GM19193 (cell line): ENCODE data around the gene GGT6.

Experiments used
- POLR2A ChIP-seq: IDR thresholded peaks from 4 replicates; pipeline ENCODE4 v1.6.1; 2011; ENCODE audit not compliant: insufficient read depth, insufficient read length; ENCODE audit errors: extremely low read depth

GGT6 gene

GRCh38 chr17:4531988-4532736 is 28.2 kb downstream of the GGT6 start:
- TF ChIP-seq POLR2A: no peak

- TF ChIP-seq POLR2A: no peak
Measured at GRCh38 chr17:4530799-4531730, 29.3 kb downstream of the GGT6 start.

DNA sequence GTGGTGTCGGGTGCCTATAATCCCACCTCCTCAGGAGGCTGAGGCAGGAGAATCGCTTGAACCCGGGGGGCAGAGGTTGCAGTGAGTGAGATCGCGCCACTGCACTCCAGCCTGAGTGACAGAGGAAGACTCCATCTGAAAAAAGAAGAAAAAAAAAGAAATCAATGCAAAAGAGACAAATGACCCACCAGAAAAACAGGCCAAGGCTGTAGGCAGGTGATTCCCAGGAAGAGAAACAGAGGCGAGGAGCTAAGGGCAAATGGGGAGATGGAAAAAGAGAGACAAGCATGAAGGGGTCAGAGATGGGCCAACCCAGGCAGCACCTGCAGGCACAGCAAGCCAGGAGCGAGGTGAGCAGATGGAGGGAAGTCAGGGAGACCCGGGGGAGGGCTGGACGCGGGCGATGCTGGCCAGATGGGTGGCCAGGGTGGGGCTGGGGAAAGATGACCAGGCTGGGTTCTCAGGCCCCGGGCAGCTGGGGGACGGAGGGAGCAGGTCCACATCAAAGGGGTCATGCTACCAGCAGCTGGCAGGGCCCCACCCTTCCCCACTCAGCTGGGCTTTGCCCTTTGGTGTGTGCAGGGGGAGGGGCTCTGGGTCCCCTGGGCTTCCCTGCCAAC is 30.7 kb downstream of the GGT6 start:
- TF ChIP-seq POLR2A: no peak

DNA sequence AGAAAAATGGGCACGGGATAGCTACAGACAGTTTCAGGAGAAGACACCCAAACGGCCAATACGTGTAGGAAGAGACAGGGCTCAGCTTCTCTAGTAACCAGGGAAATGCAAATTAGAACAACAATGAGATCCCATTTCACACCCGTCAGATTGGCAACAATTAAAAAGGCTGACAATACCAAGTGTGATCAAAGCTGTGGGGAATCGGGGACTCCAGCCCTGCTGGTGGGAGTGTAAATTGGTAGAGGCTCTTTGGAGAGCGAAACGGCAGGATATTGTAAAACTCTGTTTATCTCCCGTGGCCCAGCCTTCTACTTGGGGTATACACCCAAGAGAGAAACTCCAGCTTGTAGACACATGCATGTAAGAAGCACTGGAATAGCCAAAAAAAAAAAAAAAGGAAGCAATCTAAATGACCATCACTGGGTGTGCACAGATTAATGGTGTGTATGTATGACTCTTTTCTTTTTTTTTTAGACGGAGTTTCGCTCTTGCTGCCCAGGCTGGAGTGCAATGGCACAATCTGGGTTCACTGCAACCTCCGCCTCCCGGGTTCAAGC is 32.7 kb downstream of the GGT6 start:
- TF ChIP-seq POLR2A: no peak

GRCh38 chr17:4527134-4527533 is 33.2 kb downstream of the GGT6 start:
- TF ChIP-seq POLR2A: no peak

- TF ChIP-seq POLR2A: no peak
Measured at GRCh38 chr17:4525691-4526397, 34.5 kb downstream of the GGT6 start.

DNA sequence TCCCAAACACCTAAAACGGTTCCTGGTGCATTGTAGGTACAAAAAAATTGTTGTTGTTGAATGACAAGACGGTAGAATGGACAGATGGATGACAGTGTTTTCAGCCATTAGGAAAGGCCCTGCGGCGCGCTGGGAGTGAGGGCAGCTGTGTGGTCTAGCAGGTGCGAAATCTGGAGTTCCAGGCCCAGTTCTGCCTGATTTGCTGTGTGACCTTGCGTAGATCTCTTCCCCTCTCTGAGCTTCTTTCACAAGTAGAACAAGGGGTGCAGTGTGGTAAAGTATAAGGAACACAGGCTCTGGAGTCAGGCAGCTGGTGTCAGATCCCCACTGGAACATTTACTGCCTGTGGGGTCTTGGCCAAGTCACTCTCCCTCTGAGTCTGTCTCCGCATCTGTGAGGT is 36.4 kb downstream of the GGT6 start:
- TF ChIP-seq POLR2A: no peak

DNA sequence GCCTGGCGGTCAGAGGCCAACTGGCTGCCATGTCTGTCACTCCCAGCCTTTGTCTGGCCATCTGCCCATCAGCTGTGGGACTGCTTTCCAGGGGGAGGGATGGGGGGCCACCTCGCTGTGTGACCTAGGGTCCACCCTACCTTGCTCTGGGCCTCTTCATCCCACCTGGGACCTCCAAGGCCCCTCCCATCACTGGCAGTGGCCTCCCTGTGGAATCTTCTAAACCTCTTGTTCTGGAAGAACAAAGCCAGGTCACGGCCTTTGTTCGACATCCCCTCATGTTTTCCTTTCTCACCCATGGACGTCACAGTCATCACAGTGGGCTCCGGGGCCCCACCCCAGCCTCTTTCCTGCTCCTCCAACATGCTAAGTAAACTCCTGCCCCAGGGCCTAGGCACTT is 37.7 kb downstream of the GGT6 start:
- no peak for TF ChIP-seq POLR2A

GRCh38 chr17:4520894-4521600 is 39.3 kb downstream of the GGT6 start:
- no peak for TF ChIP-seq POLR2A

DNA sequence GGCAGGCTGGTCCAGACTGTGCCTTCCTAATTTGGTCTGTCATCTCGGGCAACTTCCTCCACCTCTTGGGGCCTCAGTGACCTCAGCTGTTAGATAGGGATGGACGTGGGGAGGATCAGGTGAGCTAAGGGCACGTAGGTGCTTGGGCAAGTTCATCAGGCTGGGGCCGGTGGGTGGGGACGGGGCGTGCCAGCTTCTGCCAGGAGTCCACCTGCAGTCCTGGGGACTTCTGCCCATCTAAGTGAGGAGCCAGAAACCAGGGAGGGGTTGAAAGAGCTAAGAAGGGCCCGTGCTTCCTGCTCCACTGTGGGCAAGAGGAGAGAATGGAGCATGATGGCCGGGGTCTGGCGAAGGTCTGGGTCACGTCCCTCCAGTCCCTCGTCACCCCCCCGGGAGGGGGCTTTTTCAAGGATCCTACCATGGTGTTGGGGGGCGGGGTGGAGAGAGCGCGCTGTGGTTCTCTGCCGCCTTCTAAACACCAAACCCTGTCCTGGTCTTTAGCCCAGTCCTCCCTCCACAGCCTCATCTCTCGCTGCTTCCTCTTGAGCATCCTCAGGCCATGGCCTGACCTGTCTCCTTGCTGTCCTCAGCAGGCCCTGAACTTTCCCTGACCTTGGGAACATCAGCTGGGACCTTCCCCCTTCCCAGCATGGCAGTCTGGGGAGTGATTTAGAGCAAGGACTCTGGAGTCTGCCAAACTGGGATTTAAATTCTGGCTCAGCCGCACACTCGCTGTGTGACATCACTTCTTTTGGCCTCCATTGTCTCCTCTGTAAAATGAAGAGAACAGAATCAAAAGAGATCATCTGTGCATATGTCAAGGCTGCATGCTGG is 40.1 kb downstream of the GGT6 start:
- TF ChIP-seq POLR2A: no peak

GRCh38 chr17:4519361-4519788 is 41.0 kb downstream of the GGT6 start:
- TF ChIP-seq POLR2A: no peak

GRCh38 chr17:4518901-4519300 is 41.5 kb downstream of the GGT6 start:
- no peak for TF ChIP-seq POLR2A

GRCh38 chr17:4516735-4517134 is 43.6 kb downstream of the GGT6 start:
- TF ChIP-seq POLR2A: no peak

- TF ChIP-seq POLR2A: no peak
Measured at GRCh38 chr17:4515501-4515900, 44.9 kb downstream of the GGT6 start.

DNA sequence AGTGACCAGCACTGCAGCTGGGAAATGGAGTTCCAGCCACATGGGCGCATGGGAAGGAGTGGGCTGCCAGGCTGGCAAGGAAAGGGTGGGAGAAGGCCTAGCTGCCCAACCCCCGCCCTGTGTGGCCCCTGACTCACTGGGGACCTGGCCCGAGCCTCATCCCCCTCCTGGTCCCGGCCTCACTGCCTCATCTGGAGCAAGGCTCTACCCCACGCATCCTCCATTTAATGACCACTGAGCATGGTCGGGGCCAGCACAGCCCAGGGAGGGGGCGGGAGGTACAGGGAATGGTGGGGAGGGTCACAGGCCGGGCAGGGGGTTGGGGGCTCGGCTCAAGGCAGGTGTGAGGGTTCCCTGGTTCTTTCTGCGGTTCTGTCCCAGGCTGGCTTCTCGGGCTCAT is 45.6 kb downstream of the GGT6 start:
- TF ChIP-seq POLR2A: no peak
